ENCODE data around the gene FAAH2. TPM values are rescaled to one million over a fixed set of nuclear protein-coding genes. Genes with fewer than 3 reads are reported as not detected.

Gene FAAH2, protein sequence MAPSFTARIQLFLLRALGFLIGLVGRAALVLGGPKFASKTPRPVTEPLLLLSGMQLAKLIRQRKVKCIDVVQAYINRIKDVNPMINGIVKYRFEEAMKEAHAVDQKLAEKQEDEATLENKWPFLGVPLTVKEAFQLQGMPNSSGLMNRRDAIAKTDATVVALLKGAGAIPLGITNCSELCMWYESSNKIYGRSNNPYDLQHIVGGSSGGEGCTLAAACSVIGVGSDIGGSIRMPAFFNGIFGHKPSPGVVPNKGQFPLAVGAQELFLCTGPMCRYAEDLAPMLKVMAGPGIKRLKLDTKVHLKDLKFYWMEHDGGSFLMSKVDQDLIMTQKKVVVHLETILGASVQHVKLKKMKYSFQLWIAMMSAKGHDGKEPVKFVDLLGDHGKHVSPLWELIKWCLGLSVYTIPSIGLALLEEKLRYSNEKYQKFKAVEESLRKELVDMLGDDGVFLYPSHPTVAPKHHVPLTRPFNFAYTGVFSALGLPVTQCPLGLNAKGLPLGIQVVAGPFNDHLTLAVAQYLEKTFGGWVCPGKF
- total RNA-seq, result 0.14 TPM
- long read RNA-seq, result 0 reads

DNA sequence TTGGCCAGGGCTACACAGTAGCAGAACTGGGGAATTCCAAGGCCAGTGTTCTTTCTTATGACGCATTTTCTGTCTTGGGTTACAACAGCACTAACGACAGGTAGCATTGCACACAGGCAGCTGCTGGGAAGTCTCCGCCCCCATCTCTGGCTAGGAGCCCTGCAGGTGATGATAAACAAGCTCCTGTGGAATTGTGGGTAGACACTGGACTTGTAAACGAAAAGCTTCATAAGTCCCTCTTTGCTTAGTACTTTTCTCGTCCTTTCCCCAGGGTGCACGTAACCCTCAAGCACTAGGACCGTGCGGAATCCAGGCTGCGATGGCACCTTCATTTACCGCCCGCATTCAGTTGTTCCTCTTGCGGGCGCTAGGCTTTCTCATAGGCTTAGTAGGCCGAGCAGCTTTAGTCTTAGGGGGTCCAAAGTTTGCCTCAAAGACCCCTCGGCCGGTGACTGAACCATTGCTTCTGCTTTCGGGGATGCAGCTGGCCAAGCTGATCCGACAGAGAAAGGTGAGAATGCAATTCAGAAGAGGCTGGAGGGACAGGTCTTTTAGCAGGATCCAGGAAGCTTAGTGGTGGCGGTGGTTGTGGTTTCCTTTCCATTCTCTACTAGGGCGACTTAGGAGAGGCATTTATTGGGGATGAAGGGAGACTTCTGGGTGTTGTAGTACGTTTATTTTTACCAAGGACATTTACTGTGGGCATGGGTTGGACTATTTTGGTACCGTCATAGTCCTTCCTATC, at the start of gene FAAH2:
Gene FAAH2, plus strand, starts transcription at position 200 of the 745 bp plus-strand sequence. Its CDS starts 120 bp downstream, at position 320.
- peak within 1 kb of the TSS; percentile 53 for H3K4me3 ChIP-seq
- intact Hi-C loops (cut with micrococcal nuclease), result no loop called here
- H3K9me3 ChIP-seq (replicated peaks), result peaks cover 2% of the 10 kb centered on the region
- TF ChIP-seq, protein P1, sequence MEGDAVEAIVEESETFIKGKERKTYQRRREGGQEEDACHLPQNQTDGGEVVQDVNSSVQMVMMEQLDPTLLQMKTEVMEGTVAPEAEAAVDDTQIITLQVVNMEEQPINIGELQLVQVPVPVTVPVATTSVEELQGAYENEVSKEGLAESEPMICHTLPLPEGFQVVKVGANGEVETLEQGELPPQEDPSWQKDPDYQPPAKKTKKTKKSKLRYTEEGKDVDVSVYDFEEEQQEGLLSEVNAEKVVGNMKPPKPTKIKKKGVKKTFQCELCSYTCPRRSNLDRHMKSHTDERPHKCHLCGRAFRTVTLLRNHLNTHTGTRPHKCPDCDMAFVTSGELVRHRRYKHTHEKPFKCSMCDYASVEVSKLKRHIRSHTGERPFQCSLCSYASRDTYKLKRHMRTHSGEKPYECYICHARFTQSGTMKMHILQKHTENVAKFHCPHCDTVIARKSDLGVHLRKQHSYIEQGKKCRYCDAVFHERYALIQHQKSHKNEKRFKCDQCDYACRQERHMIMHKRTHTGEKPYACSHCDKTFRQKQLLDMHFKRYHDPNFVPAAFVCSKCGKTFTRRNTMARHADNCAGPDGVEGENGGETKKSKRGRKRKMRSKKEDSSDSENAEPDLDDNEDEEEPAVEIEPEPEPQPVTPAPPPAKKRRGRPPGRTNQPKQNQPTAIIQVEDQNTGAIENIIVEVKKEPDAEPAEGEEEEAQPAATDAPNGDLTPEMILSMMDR (IDR thresholded peaks at IDR 0.05; ENCODE audit: borderline replicate concordance), result no peak
- no peaks in the 10 kb centered on the region for H3K27me3 ChIP-seq (ENCODE audit: low read depth)
- no peaks in the 10 kb centered on the region for H3K4me1 ChIP-seq
- H3K36me3 ChIP-seq, result no peaks in the 10 kb centered on the region
- no peak for DNase-seq
- H3K27ac ChIP-seq (replicated peaks), result no peak within 1 kb of the TSS

DNA sequence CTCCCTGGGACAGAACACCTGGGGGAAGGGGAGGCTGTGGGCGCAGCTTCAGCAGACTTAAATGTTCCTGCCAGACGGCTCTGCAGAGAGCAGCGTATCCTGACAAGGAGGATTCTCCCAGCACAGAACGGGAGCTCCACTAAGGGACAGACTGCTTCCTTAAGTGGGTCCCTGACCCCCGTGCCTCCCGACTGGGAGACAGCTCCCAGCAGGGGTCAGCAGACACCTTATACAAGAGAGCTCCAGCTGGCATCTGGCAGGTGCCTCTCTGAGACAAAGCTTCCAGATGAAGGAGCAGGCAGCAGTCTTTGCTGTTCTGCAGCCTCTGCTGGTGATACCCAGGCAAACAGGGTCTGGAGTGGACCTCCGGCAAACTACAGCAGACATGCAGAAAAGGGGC, 44.5 kb upstream of the FAAH2 start:
- TF ChIP-seq, protein P1 (IDR thresholded peaks at IDR 0.05; ENCODE audit: borderline replicate concordance), result no peak
- no peak overlapping the region for H3K4me3 ChIP-seq
- no peaks in the 10 kb centered on the region for H3K4me1 ChIP-seq
- intact Hi-C loops (cut with micrococcal nuclease), result no loop called here
- no peaks in the 10 kb centered on the region for H3K27me3 ChIP-seq (ENCODE audit: low read depth)
- H3K27ac ChIP-seq (replicated peaks), result no peak overlapping the region
- peaks cover 27% of the 10 kb centered on the region for H3K9me3 ChIP-seq (replicated peaks)
- H3K36me3 ChIP-seq, result no peaks in the 10 kb centered on the region
- DNase-seq, result no peak

DNA sequence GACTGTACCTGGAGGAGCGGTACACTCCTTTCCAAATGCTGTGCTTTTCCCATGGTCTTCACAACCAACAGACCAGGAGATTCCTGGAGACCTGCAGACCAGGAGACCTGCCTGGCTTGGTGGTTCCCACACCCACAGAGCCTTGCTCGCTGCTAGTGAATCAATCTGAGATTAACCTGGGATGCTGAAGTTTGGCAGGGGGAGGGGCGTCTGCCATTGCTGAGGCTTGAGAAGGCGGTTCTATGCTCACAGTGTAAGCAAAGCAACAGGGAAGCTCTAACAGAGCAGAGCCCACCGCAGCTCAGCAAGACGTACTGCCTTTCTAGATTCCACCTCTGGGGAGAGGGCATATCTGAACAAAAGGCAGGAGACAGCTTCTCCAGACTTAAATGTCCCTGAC, 34.5 kb upstream of the FAAH2 start:
- DNase-seq, result no peak
- TF ChIP-seq, protein P1 (IDR thresholded peaks at IDR 0.05; ENCODE audit: borderline replicate concordance), result no peak
- H3K9me3 ChIP-seq (replicated peaks), result peaks cover 29% of the 10 kb centered on the region
- H3K36me3 ChIP-seq, result no peaks in the 10 kb centered on the region
- intact Hi-C loops (cut with micrococcal nuclease), result no loop called here
- no peak overlapping the region for H3K27ac ChIP-seq (replicated peaks)
- H3K4me1 ChIP-seq, result no peaks in the 10 kb centered on the region
- no peak overlapping the region for H3K4me3 ChIP-seq
- no peaks in the 10 kb centered on the region for H3K27me3 ChIP-seq (ENCODE audit: low read depth)

DNA sequence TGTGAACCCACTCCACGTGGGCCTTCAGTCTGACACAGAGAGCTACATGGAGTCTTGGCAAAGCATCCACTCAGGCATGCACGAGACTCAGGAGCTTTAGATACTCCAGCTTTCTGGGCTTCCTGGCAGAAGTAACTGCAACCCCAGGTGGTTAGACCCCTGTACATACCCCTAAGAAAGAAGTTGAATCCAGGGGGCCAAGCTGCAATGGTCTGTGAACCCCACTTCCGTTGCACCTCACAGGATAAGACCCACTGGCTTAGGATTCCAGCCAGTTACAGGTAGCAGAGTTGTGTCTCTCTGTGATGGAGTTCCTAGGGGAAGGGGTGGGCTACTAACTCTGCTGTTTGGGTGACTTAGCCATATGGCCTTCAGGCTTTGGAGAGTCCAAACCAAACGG, 21.4 kb upstream of the FAAH2 start:
- intact Hi-C loops (cut with micrococcal nuclease), result no loop called here
- H3K27me3 ChIP-seq (ENCODE audit: low read depth), result no peaks in the 10 kb centered on the region
- H3K36me3 ChIP-seq, result no peaks in the 10 kb centered on the region
- no peaks in the 10 kb centered on the region for H3K4me1 ChIP-seq
- no peak for DNase-seq
- H3K27ac ChIP-seq (replicated peaks), result no peak overlapping the region
- H3K4me3 ChIP-seq, result no peak overlapping the region
- peaks cover 21% of the 10 kb centered on the region for H3K9me3 ChIP-seq (replicated peaks)
- TF ChIP-seq, protein P1 (IDR thresholded peaks at IDR 0.05; ENCODE audit: borderline replicate concordance), result no peak

DNA sequence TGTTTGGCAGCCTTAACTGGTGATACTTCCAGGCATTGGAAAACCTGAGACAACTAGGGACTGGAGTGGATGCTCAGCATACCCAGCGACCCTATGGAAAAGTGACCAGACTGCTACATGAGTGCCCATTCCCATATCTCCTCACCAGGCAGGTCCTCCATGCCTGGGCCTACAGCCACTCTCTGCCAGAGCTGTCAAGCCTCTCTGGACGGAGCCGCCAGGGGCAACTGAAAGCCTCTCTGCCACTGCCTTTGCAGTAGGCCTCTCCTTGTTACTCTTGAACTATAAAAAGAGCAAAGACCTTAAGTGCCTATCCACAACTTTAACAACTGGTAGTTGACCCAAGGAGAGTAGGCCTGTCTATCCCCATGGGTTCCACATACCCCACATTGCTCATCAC, 20.2 kb upstream of the FAAH2 start:
- Histone ChIP-seq H3K36me3 (no peaks in the 10 kb centered on the region), H3K4me1 (no peaks in the 10 kb centered on the region), H3K9me3 (replicated peaks) (peaks cover 21% of the 10 kb centered on the region), H3K27ac (replicated peaks) (no peak overlapping the region), H3K27me3 (ENCODE audit: low read depth) (no peaks in the 10 kb centered on the region), H3K4me3 (no peak overlapping the region)
- TF ChIP-seq, protein P1 (IDR thresholded peaks at IDR 0.05; ENCODE audit: borderline replicate concordance), result no peak
- no peak for DNase-seq
- intact Hi-C loops (cut with micrococcal nuclease), result no loop called here

Measured in left ventricle myocardium inferior (tissue), 1 donor.